Upper lobe of left lung (tissue), 6 donors: Measurements from ENCODE around the gene NEURL1. TPM values are rescaled to one million over a fixed set of nuclear protein-coding genes. Genes with fewer than 3 reads are reported as not detected.
A peak's percentile ranks its signal among the peaks of the same experiment; 100 is the strongest.

ENCODE experiments used
- ATAC-seq, 2 donors: fragments of 200-7000 bp; cut with Tn5 transposase; one replicate each; pipeline ENCODE4 v1.9.1; 2022; ENCODE audit warnings: mild to moderate bottlenecking in 2 of 2, moderate library complexity in 2 of 2; ENCODE audit not compliant: low FRiP score in 2 of 2
- DNase-seq, 2 donors: peaks; one replicate each; pipeline ENCODE4 v3.0.0-alpha.2; 2019 to 2020
- H3K27ac ChIP-seq, 4 donors: fragments of 200-600 bp; sonication (generic); one replicate each; pipeline ENCODE4 v1.5.1; 2016 to 2019
- H3K27me3 ChIP-seq, 4 donors: fragments of 200-600 bp; sonication (generic); one replicate each; pipeline ENCODE4 v1.5.1; 2017 to 2019
- H3K36me3 ChIP-seq, 4 donors: fragments of 200-600 bp; sonication (generic); one replicate each; pipeline ENCODE4 v1.5.1; 2016 to 2019
- H3K4me1 ChIP-seq, 4 donors: fragments of 200-600 bp; sonication (generic); one replicate each; pipeline ENCODE4 v1.5.1; 2018 to 2019
- H3K4me3 ChIP-seq, 4 donors: fragments of 200-600 bp; sonication (generic); one replicate each; pipeline ENCODE4 v1.5.1; 2017 to 2019; ENCODE audit warnings: mild to moderate bottlenecking in 2 of 4, moderate library complexity in 1 of 4
- H3K9me3 ChIP-seq, 4 donors: fragments of 200-600 bp; sonication (generic); one replicate each; pipeline ENCODE4 v1.5.1; 2018 to 2019
- EP300 ChIP-seq, 4 donors: sonication (generic); formaldehyde crosslinking; IDR thresholded peaks; one replicate each; pipeline ENCODE4 v1.5.1; 2017; ENCODE audit warnings: antibody characterized with exemption in 4 of 4, control low read depth in 2 of 4
- POLR2A ChIP-seq, 4 donors: fragments of 450-650 bp; IDR thresholded peaks; one replicate each; pipeline ENCODE4 v1.5.1; 2016 to 2017; ENCODE audit warnings: antibody characterized with exemption in 4 of 4, mild to moderate bottlenecking in 2 of 4
- POLR2AphosphoS5 ChIP-seq, 2 donors: sonication (generic); formaldehyde crosslinking; IDR thresholded peaks; one replicate each; pipeline ENCODE4 v1.5.1; 2017; ENCODE audit warnings: antibody characterized with exemption in 2 of 2
- WGBS, 2 donors: methylation state at CpG; one replicate each; pipeline ENCODE4 v1.1.5; 2017 to 2018; 5-methylcytosine and 5-hydroxymethylcytosine counted together
- total RNA-seq, 6 donors: library from RNA; depleted of rRNA in 4 of 6; stranded (reverse); fragments of >200 nt in 4 of 6; gene quantifications; one replicate each; pipeline versions ENCODE4 v1.1.0 to v1.2.1, GENCODE V29; 2016 to 2021
- TF ChIP-seq, protein P1 (sequence below), 6 experiments: fragments of 450-650 bp in 4 of 6; fragments of 200-600 bp in 2 of 6; sonication (generic) in 2 of 6; IDR thresholded peaks; one replicate each; pipeline ENCODE4 v1.5.1; 2016 to 2019; ENCODE audit warnings: antibody characterized with exemption in 6 of 6
- donor health status: DM: no; HTN: no; CAD: no; lungs with moderate emphysema.
- donor health status: DM: no; HTN: yes; CAD: no; lungs with severe emphysema.

Gene NEURL1
- total RNA-seq, 6 donors from 2014 or later: 0.22 to 1.1 (median 0.80) TPM; not detected in 1

DNA sequence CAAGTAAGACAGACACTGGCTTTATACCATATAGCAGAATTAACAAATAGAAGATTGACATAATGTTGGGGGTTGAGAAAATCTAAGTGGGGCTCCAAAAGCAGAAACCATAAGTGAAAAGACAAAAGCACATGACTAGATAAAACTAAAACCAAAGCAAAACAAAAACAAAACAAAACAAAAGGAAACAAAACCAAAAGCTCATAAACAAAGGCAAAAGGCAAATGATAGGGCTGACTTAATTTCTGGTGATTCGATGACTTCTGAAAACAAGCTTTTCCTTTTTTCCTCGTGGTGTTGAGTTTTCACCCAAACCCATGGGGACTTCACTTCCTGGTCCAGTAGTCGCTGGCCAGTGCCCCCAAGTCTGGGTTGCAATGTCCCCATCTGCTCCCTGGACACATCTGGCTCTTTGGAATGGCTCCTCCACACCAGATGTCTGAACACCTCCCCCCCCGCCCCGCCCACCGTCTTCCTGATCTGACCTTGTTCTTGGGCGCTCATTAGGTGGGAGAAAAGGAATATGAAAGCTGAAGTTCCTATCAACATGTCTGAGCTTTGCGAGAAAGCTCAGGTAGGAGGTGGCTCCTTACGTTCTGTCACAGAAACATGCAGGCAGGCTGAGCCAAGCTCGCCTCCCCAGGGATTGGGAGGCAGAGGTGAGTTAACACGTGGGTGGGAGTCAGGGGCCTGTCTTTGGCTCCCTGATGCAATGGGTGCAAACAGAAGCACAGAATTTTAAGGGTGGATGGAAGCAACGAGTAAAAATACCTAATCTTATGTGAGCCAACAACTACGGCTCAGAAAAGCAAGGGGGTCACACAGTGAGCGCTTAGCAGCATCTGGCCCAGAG, 121.0 kb downstream of the NEURL1 start:
- Histone ChIP-seq H3K4me3 (no peak overlapping the region), H3K27me3 (no peaks in the 10 kb centered on the region), H3K4me1 (peaks cover 11 to 26% (median 20%) of the 10 kb centered on the region in 4 donors), H3K36me3 (peaks cover 3 to 65% (median 34%) of the 10 kb centered on the region in 4 donors), H3K27ac (peak overlapping the region in 2 of 4 donors; percentile 7 to 18), H3K9me3 (no peaks in the 10 kb centered on the region)
- ATAC-seq: no peak
- no peak for TF ChIP-seq EP300 (IDR thresholded peaks at IDR 0.05)
- TF ChIP-seq, protein P1, sequence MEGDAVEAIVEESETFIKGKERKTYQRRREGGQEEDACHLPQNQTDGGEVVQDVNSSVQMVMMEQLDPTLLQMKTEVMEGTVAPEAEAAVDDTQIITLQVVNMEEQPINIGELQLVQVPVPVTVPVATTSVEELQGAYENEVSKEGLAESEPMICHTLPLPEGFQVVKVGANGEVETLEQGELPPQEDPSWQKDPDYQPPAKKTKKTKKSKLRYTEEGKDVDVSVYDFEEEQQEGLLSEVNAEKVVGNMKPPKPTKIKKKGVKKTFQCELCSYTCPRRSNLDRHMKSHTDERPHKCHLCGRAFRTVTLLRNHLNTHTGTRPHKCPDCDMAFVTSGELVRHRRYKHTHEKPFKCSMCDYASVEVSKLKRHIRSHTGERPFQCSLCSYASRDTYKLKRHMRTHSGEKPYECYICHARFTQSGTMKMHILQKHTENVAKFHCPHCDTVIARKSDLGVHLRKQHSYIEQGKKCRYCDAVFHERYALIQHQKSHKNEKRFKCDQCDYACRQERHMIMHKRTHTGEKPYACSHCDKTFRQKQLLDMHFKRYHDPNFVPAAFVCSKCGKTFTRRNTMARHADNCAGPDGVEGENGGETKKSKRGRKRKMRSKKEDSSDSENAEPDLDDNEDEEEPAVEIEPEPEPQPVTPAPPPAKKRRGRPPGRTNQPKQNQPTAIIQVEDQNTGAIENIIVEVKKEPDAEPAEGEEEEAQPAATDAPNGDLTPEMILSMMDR (IDR thresholded peaks at IDR 0.05): no peak
- no peak for TF ChIP-seq POLR2A (IDR thresholded peaks at IDR 0.05)
- TF ChIP-seq POLR2AphosphoS5 (IDR thresholded peaks at IDR 0.05): no peak
- 77 to 88% methylated on average over 14 of the region's 14 CpGs for WGBS, 2 donors
- no peak for DNase-seq

DNA sequence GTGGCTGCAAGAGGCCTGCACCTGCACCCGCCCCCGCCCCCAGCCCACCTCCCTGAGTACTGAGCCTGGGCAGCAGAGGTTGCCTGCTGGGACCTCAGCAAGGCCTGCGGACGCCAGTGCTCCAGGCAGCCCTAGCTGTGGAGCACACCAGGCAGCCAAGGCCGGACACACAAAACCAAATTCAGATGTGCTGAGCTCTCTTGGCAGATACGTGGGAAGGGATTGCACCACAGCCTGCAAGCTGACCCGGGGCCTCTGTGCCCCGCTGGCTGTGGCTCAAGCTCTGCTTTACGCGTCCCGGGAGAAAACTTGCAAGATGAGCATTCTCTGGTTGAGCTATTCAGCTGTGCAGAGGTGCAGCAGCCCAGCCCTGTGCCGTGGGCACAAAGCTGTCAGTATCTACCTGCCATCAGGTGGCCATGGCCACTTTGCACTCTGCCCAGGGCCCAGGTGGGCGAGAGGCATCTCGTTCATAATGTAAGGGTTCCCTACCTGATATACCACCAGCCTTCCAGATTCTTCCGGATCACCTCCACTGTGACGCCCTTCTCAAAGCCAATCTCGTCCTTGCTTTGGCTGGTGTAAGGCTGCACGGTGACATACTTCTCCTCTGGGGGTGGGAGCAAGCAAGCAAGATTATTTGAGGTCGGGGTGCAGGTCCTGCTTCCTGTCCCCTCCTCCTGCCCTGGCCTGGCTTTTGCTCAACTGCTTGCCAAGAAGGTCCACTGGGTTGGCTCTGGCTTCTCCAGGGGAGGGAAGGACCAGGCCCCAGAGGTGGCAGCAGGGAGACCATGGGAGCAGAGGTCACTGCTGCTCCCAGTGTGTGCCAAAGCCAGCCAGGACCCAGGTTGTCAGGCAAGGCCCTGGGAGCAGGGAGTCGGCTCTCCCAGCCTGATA, 123.4 kb downstream of the NEURL1 start:
- peak; percentile 3 to 69 for ATAC-seq
- TF ChIP-seq EP300 (IDR thresholded peaks at IDR 0.05) (no peak), POLR2AphosphoS5 (IDR thresholded peaks at IDR 0.05) (peak in 1 of 2 donors; percentile 22), POLR2A (IDR thresholded peaks at IDR 0.05) (no peak)
- TF ChIP-seq, protein P1 (IDR thresholded peaks at IDR 0.05): no peak
- peak overlapping the region in 1 of 4 donors; percentile 42 for H3K27ac ChIP-seq
- peak in 1 of 2 donors; percentile 82 for DNase-seq
- H3K4me1 ChIP-seq: peaks cover 11 to 35% (median 21%) of the 10 kb centered on the region in 4 donors
- H3K27me3 ChIP-seq: no peaks in the 10 kb centered on the region
- H3K4me3 ChIP-seq: no peak overlapping the region
- WGBS, 2 donors: 80 to 91% methylated on average over 5 to 14 of the region's 20 CpGs
- no peaks in the 10 kb centered on the region for H3K9me3 ChIP-seq
- peaks cover 0 to 65% (median 40%) of the 10 kb centered on the region in 4 donors for H3K36me3 ChIP-seq

DNA sequence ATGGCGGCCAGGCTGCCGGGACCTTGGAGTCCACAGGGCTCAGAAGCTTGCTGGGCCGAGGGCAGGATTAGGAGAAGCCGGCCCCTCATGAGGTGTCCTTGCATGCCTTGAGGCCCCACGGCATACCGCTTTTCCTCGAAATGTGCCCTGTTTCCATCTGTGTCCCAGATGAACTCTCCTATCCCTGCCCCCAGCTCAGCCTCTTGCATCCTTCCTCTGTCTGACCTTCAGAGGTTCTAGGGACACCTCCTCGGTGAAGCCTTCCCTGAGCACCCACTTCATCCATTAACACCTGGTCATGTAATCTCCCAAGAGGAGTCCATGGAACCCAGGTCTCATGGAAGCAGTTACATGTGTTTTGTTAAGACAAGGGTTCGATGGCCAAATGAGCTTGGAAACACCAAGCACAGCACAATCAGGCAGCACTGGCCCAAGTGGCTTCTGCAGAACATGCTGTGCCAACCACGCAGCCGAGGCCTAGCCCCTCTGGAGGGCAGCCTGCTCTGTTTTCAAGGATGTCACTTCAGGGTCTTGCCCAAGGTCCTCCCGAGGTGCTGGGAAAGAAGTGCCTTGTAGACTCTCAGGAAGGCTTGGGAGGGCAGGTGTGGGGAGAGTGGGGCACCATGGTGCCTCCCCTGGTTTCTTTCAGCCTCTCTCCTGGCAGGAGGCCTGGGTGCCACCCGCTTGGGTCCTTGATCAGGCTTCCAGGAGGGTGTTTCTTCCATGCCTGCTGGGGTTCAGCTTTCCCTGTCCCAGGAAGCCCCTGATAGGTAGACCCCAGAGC, 124.3 kb downstream of the NEURL1 start:
- Histone ChIP-seq H3K36me3 (peaks cover 0 to 65% (median 39%) of the 10 kb centered on the region in 4 donors), H3K4me1 (peaks cover 11 to 35% (median 22%) of the 10 kb centered on the region in 4 donors), H3K4me3 (no peak overlapping the region), H3K27ac (peak overlapping the region in 2 of 4 donors; percentile 4 to 54), H3K9me3 (no peaks in the 10 kb centered on the region), H3K27me3 (no peaks in the 10 kb centered on the region)
- WGBS, 2 donors: 84 to 93% methylated on average over 10 to 13 of the region's 13 CpGs
- ATAC-seq: no peak
- TF ChIP-seq POLR2AphosphoS5 (IDR thresholded peaks at IDR 0.05) (no peak), EP300 (IDR thresholded peaks at IDR 0.05) (no peak), POLR2A (IDR thresholded peaks at IDR 0.05) (no peak)
- TF ChIP-seq, protein P1 (IDR thresholded peaks at IDR 0.05): no peak
- no peak for DNase-seq
